Loucy (cell line): ENCODE data around the gene CCDC184.
"Not testable (repeated sequence)": the region's sequence is repeated elsewhere in the genome, so short reads cannot be mapped to it uniquely, and the experiment has no call there.

Experiments
- H2AFZ ChIP-seq: fragments of 200-600 bp; sonication (generic); 2 replicates; pipeline ENCODE4 v1.6.0; 2016; ENCODE audit warnings: antibody characterized with exemption, mild to moderate bottlenecking, low read length, moderate library complexity
- H3F3A ChIP-seq: fragments of 200-600 bp; 2 replicates; pipeline ENCODE4 v1.6.0; 2016; ENCODE audit warnings: antibody characterized with exemption, low read depth, mild to moderate bottlenecking
- H3K27me3 ChIP-seq: fragments of 200-600 bp; sonication (generic); 2 replicates; pipeline ENCODE4 v1.6.1; 2014; ENCODE audit warnings: low read length, mild to moderate bottlenecking; ENCODE audit not compliant: insufficient read depth, poor library complexity, severe bottlenecking
- H3K36me3 ChIP-seq: fragments of 200-600 bp; sonication (generic); 2 replicates; pipeline ENCODE4 v1.6.1; 2016; ENCODE audit warnings: low read length; ENCODE audit not compliant: insufficient read depth
- H3K4me1 ChIP-seq: fragments of 200-600 bp; sonication (generic); 2 replicates; pipeline ENCODE4 v1.5.1; 2014; ENCODE audit warnings: low read length, mild to moderate bottlenecking; ENCODE audit not compliant: insufficient read depth, poor library complexity, severe bottlenecking
- H3K4me2 ChIP-seq: fragments of 200-600 bp; sonication (generic); 2 replicates; pipeline ENCODE4 v1.6.0; 2014; ENCODE audit warnings: antibody characterized with exemption, low read length, low read depth, mild to moderate bottlenecking; ENCODE audit not compliant: poor library complexity, severe bottlenecking
- H3K4me3 ChIP-seq: fragments of 200-600 bp; sonication (generic); 2 replicates; pipeline ENCODE4 v1.5.1; 2014; ENCODE audit warnings: low read length, mild to moderate bottlenecking, mixed read lengths; ENCODE audit not compliant: poor library complexity, severe bottlenecking
- H3K79me2 ChIP-seq: fragments of 200-600 bp; sonication (generic); 2 replicates; pipeline ENCODE4 v1.6.1; 2014; ENCODE audit warnings: low read length; ENCODE audit not compliant: insufficient read depth
- H3K9ac ChIP-seq: fragments of 200-600 bp; sonication (generic); 2 replicates; pipeline ENCODE4 v1.6.0; 2014; ENCODE audit warnings: mild to moderate bottlenecking, low read depth, low read length, moderate library complexity; ENCODE audit not compliant: poor library complexity, severe bottlenecking
- H3K9me2 ChIP-seq: fragments of 200-600 bp; sonication (generic); replicated peaks from 2 replicates; pipeline ENCODE4 v1.6.1; 2016; ENCODE audit warnings: low read depth, low read length, mixed read lengths
- H3K9me3 ChIP-seq: fragments of 200-600 bp; sonication (generic); 2 replicates; pipeline ENCODE4 v1.6.1; 2014; ENCODE audit warnings: mild to moderate bottlenecking, antibody characterized with exemption, low read length, low read depth; ENCODE audit not compliant: insufficient read depth
- H4K20me1 ChIP-seq: fragments of 200-600 bp; sonication (generic); 2 replicates; pipeline ENCODE4 v1.6.0; 2014; ENCODE audit warnings: antibody characterized with exemption, low read length, mild to moderate bottlenecking; ENCODE audit not compliant: insufficient read depth, poor library complexity, severe bottlenecking
- CTCF ChIP-seq: fragments of 200-600 bp; sonication (generic); conservative IDR thresholded peaks from 2 replicates; pipeline ENCODE4 v1.5.1; 2014; ENCODE audit warnings: mild to moderate bottlenecking, antibody characterized with exemption, low read length
- EZH2phosphoT487 ChIP-seq: fragments of 200-600 bp; IDR thresholded peaks from 2 replicates; pipeline ENCODE4 v1.6.1; 2018; ENCODE audit warnings: antibody characterized with exemption, mild to moderate bottlenecking, moderate library complexity, borderline replicate concordance

The CCDC184 gene

DNA sequence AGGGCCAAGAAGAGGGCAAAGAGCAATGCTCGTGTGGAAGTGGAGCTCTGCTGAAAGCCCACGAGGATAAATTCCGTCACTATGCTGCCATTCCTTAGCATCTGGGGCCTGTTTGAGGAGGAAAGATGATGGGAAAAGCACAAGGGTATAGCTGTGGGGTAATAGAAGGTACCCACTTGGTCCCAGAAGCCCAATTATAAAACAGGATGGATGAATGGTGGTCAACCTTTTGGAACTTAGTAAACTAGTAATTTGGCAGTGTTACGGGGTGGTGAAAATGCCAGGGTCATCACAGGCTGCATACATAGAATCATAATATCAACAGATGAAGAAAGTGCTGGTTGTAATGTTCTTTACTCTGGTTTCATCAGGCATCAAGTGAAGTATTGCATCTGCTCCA lies 19.7 kb downstream of the CCDC184 start, which contains the start of gene OR10AD1:
TSS of gene OR10AD1 (minus strand) at position 101 of the 400 bp plus-strand sequence. CDS start at position 101, 0 bp downstream.
- TF ChIP-seq EZH2phosphoT487, result no peak
- H3K27me3 ChIP-seq, result no peaks in the 10 kb centered on the region

DNA sequence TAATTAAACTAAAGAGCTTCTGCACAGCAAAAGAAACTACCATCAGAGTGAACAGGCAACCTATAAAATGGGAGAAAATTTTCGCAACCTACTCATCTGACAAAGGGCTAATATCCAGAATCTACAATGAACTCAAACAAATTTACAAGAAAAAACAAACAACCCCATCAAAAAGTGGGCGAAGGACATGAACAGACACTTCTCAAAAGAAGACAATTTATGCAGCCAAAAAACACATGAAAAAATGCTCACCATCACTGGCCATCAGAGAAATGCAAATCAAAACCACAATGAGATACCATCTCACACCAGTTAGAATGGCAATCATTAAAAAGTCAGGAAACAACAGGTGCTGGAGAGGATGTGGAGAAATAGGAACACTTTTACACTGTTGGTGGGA lies 26.1 kb downstream of the CCDC184 start:
- not testable (repeated sequence) for H3F3A ChIP-seq, H3K4me2 ChIP-seq, H4K20me1 ChIP-seq, H3K9ac ChIP-seq, H3K36me3 ChIP-seq, H3K27me3 ChIP-seq, H3K4me3 ChIP-seq, H3K9me3 ChIP-seq, H3K9me2 ChIP-seq, H3K79me2 ChIP-seq, H2AFZ ChIP-seq
- peaks cover 15% of the 10 kb centered on the region for H3K4me1 ChIP-seq

More for the DNA sequence above, 19.7 kb downstream of the CCDC184 start, which contains the start of gene OR10AD1:
- H3K9me3 ChIP-seq, result peaks cover 4% of the 10 kb centered on the region; the same call in 1 of the 2 replicates
- H2AFZ ChIP-seq, result no peak within 1 kb of the TSS
- H3K4me2 ChIP-seq, result no peak within 1 kb of the TSS
- no peaks in the 10 kb centered on the region for H3K9me2 ChIP-seq
- no peaks in the 10 kb centered on the region for H3K36me3 ChIP-seq
- no peaks in the 10 kb centered on the region for H3F3A ChIP-seq
- H3K79me2 ChIP-seq, result peaks cover 15% of the 10 kb centered on the region
- peaks cover 28% of the 10 kb centered on the region for H3K4me1 ChIP-seq
- no peak within 1 kb of the TSS for H3K4me3 ChIP-seq
- no peak within 1 kb of the TSS for H3K9ac ChIP-seq
- peaks cover 8% of the 10 kb centered on the region for H4K20me1 ChIP-seq

DNA sequence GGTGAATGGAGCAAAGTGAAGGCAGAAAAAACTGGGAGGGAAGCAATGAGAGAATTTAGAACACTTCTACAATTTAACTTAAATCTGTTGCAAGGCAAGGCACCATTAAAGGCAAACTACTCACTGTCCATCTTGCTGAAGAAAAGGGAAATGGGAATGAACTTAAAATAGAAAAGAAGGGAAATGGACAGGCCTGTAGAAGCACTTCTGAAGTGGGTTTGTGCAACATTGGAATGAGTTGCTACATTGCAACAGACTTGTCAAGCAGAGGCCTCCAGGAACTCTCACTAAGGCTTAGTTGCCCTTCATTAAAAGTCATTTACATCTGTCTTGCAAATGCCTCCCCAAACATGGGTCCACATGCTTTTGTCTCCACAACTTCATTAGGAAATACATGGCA lies 33.3 kb downstream of the CCDC184 start:
- H3K36me3 ChIP-seq, result no peaks in the 10 kb centered on the region
- H3K4me3 ChIP-seq, result no peak overlapping the region
- H3K27me3 ChIP-seq, result no peaks in the 10 kb centered on the region
- H3K9me2 ChIP-seq, result no peaks in the 10 kb centered on the region
- TF ChIP-seq CTCF (no peak), EZH2phosphoT487 (no peak)
- H3K4me2 ChIP-seq, result no peak overlapping the region
- no peaks in the 10 kb centered on the region for H3K79me2 ChIP-seq
- H4K20me1 ChIP-seq, result no peaks in the 10 kb centered on the region
- H3K9ac ChIP-seq, result no peak overlapping the region
- peaks cover 15% of the 10 kb centered on the region for H3K4me1 ChIP-seq
- H3K9me3 ChIP-seq, result no peaks in the 10 kb centered on the region
- no peak overlapping the region for H2AFZ ChIP-seq
- H3F3A ChIP-seq, result no peaks in the 10 kb centered on the region

DNA sequence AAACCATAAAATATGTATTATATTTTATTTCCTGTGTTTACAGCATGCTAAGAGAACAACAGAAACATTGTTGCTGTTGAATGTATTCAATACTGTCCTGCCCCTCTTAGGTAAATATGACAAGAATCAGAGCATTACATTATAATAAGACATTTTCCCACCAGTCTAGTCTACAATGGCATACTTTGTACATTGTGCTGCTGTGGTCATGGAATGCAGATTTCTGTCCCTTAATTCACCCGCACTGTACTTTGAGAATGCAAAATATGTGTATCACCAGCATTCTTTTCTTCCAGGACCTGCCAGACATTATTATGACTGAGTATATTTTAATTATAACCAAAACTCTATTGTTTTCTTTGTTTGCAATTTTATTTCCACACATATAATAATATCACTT lies 36.2 kb downstream of the CCDC184 start:
- Histone ChIP-seq H3F3A (no peaks in the 10 kb centered on the region), H2AFZ (no peak overlapping the region), H3K9me3 (no peaks in the 10 kb centered on the region), H3K27me3 (no peaks in the 10 kb centered on the region), H3K4me3 (no peak overlapping the region), H3K9me2 (no peaks in the 10 kb centered on the region), H3K4me2 (no peak overlapping the region), H3K79me2 (no peaks in the 10 kb centered on the region), H3K9ac (no peak overlapping the region), H3K36me3 (no peaks in the 10 kb centered on the region), H3K4me1 (no peaks in the 10 kb centered on the region), H4K20me1 (no peaks in the 10 kb centered on the region)
- TF ChIP-seq EZH2phosphoT487 (no peak), CTCF (no peak)
